SK-N-SH (cell line): ENCODE results near the gene FANCE.

Source experiments
- CTCF ChIP-seq: fragments of 200-600 bp; sonication (generic); IDR thresholded peaks from 2 replicates; pipeline ENCODE4 v1.6.1; 2017; ENCODE audit warnings: antibody characterized with exemption, mild to moderate bottlenecking, moderate library complexity
- EP300 ChIP-seq, 2 experiments: IDR thresholded peaks; 2 replicates each; pipeline versions ENCODE4 v1.4.0 to v1.6.1; 2012; ENCODE audit warnings: borderline replicate concordance in 1 of 2, low read depth in 1 of 2, low read length in 1 of 2
- FOXM1 ChIP-seq: IDR thresholded peaks from 2 replicates; pipeline ENCODE4 v1.4.0; 2012; ENCODE audit warnings: low read depth, mild to moderate bottlenecking
- NFIC ChIP-seq: IDR thresholded peaks from 2 replicates; pipeline ENCODE4 v1.4.0; 2012; ENCODE audit warnings: borderline replicate concordance
- NRF1 ChIP-seq: IDR thresholded peaks from 2 replicates; pipeline ENCODE4 v1.6.1; 2012; ENCODE audit warnings: low read depth, mild to moderate bottlenecking, low read length
- POLR2AphosphoS5 ChIP-seq: IDR thresholded peaks from 2 replicates; pipeline ENCODE4 v1.6.1; 2012; ENCODE audit warnings: low read depth, low read length
- RAD21 ChIP-seq: IDR thresholded peaks from 2 replicates; pipeline ENCODE4 v1.6.1; 2012; ENCODE audit warnings: mild to moderate bottlenecking, low read length
- REST ChIP-seq: IDR thresholded peaks from 2 replicates; pipeline ENCODE4 v1.6.1; 2012; ENCODE audit warnings: mild to moderate bottlenecking, low read depth, low read length, moderate library complexity
- RFX5 ChIP-seq: IDR thresholded peaks from 2 replicates; pipeline ENCODE4 v1.6.1; 2012; ENCODE audit warnings: mild to moderate bottlenecking, improper control_type of control experiment, low read length
- SMC3 ChIP-seq: IDR thresholded peaks from 2 replicates; pipeline ENCODE4 v1.6.1; 2012; ENCODE audit warnings: low read depth, low read length, improper control_type of control experiment
- TAF1 ChIP-seq: IDR thresholded peaks from 2 replicates; pipeline ENCODE4 v1.6.1; 2012; ENCODE audit warnings: low read depth, mild to moderate bottlenecking, low read length, moderate library complexity, borderline replicate concordance
- TCF12 ChIP-seq: IDR thresholded peaks from 2 replicates; pipeline ENCODE4 v1.4.0; 2012
- TF ChIP-seq, protein P1 (sequence below): IDR thresholded peaks from 2 replicates; pipeline ENCODE4 v1.4.0; 2012; ENCODE audit warnings: low read depth
- TF ChIP-seq, protein P2 (sequence below): fragments of 150-350 bp; IDR thresholded peaks from 2 replicates; pipeline ENCODE4 v1.6.1; 2017; ENCODE audit warnings: antibody characterized with exemption, low read length, low read depth, borderline replicate concordance

DNA sequence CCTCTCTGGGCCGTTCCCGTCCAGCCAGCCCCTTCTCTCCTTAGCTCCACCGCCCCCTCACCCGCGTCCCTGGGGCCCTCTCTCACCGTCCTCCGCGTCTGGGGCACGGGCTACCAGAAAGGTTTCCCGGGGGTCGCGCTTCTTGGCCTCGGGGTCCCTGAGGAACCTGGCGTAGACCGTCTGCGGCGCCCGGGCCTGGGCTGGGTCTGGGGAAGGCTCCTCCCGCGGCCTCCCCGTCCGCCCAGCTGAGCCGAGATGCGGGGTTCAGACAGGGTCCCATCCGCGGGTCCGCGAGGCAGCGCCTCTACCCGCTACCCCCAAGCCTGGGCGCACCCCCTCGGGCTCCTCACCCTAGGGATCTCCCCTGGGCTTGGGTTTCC is 59.4 kb downstream of the FANCE start:
- no peak for TF ChIP-seq REST
- no peak for TF ChIP-seq CTCF
- no peak for TF ChIP-seq EP300 (IDR thresholded peaks at IDR 0.05; ENCODE audit: borderline replicate concordance in 1 of 2, low read depth in 1 of 2, low read length in 1 of 2)
- TF ChIP-seq NRF1, result no peak
- no peak for TF ChIP-seq POLR2AphosphoS5
- TF ChIP-seq TCF12, result no peak
- TF ChIP-seq RFX5, result no peak
- TF ChIP-seq TAF1, result no peak
- TF ChIP-seq, protein P1, sequence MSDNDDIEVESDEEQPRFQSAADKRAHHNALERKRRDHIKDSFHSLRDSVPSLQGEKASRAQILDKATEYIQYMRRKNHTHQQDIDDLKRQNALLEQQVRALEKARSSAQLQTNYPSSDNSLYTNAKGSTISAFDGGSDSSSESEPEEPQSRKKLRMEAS, result no peak
- no peak for TF ChIP-seq RAD21
- no peak for TF ChIP-seq SMC3
- TF ChIP-seq NFIC, result no peak
- TF ChIP-seq FOXM1, result no peak
- TF ChIP-seq, protein P2, sequence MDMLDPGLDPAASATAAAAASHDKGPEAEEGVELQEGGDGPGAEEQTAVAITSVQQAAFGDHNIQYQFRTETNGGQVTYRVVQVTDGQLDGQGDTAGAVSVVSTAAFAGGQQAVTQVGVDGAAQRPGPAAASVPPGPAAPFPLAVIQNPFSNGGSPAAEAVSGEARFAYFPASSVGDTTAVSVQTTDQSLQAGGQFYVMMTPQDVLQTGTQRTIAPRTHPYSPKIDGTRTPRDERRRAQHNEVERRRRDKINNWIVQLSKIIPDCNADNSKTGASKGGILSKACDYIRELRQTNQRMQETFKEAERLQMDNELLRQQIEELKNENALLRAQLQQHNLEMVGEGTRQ, result no peak
